SH-SY5Y (cell line): Measurements from ENCODE around the gene AGTRAP.

ENCODE experiments used
- GATA2 ChIP-seq: IDR thresholded peaks from 2 replicates; pipeline ENCODE4 v1.6.1; 2011; ENCODE audit warnings: mild to moderate bottlenecking, low read depth, low read length
- GATA3 ChIP-seq: IDR thresholded peaks from 2 replicates; pipeline ENCODE4 v1.6.1; 2011; ENCODE audit warnings: low read depth, mild to moderate bottlenecking, low read length, moderate library complexity

Gene AGTRAP

GRCh38 chr1:11796036-11796828, 60.3 kb downstream of the AGTRAP start:
- no peak for TF ChIP-seq GATA2
- TF ChIP-seq GATA3 = no peak

- no peak for TF ChIP-seq GATA2
- TF ChIP-seq GATA3 = no peak
Measured at GRCh38 chr1:11797525-11798216, 61.7 kb downstream of the AGTRAP start.

DNA sequence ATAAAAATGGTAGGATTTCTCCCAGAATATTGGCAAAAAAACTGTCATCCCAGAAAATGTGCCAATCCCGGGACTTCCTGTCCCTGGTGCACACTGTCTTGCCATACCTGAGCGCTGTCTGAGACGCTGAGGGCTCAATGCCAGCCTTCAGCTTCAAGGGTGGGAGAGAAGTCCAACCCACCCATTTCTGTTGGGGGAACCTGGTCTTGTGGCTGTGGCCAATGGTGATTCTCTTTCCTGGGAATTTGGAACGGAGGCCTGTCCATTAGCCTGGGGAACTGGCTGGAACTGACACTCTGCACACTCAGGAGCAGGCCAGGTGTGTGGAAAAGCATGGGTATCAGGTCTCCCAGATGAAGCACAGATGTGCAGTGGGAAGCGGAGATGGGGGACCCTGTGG, 63.2 kb downstream of the AGTRAP start:
- no peak for TF ChIP-seq GATA2
- TF ChIP-seq GATA3 = no peak

DNA sequence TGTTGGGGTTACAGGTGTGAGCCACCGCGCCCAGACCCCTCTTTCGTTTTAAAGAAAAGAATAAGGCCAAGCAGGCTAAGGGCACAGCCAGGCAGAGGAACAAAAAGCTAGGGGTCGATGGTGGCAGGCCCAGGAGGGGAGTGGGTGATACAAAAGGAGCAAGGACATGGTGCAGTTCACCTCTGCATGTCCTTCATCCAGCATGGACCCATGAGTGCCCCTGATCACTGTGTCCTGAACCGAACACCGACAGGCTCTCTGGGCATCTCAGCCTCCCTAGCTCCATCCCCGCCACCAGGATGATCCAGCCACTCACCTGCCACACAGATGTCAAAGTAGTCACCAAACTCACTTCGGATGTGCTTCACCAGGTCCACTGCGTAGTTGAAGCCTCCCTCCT, 64.0 kb downstream of the AGTRAP start:
- TF ChIP-seq GATA2 (no peak), GATA3 (no peak)

GRCh38 chr1:11800391-11800755, 64.4 kb downstream of the AGTRAP start:
- no peak for TF ChIP-seq GATA3
- TF ChIP-seq GATA2 = no peak
